Measurements from ENCODE around the gene ITPRIP.

DNA sequence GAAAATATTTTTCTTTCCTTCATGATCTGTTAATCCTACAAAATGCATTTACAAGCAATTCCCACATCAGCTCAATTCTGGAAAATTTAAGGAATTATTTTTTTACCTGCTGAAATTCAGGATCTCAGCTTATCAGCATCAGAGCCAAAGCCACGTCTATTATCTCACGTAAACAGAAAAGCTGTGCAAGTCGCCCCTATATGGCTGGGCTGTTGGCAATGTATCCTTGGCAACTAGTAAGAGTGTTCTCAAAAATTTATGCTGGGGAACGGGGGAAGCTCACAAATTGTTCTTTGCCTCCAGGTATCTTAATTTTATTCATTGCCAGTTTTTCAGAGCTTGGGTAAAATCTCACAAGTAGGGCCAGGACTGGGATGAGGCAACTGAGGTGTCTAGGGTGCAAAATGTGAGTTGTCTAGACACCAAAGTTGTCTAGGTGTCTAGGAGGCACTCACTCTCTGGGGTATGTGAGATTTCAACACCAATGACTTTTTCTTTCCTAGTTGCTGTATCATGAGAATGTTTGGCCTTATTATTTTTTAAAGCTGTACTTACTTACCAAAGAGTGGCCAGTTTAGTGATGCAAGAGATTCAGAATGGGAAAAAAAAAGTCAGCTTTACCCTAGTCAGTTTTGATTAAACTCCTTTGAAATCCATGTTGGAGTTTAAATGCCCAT lies 64.2 kb downstream of the ITPRIP start:
- TF ChIP-seq, protein P1, sequence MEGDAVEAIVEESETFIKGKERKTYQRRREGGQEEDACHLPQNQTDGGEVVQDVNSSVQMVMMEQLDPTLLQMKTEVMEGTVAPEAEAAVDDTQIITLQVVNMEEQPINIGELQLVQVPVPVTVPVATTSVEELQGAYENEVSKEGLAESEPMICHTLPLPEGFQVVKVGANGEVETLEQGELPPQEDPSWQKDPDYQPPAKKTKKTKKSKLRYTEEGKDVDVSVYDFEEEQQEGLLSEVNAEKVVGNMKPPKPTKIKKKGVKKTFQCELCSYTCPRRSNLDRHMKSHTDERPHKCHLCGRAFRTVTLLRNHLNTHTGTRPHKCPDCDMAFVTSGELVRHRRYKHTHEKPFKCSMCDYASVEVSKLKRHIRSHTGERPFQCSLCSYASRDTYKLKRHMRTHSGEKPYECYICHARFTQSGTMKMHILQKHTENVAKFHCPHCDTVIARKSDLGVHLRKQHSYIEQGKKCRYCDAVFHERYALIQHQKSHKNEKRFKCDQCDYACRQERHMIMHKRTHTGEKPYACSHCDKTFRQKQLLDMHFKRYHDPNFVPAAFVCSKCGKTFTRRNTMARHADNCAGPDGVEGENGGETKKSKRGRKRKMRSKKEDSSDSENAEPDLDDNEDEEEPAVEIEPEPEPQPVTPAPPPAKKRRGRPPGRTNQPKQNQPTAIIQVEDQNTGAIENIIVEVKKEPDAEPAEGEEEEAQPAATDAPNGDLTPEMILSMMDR (IDR thresholded peaks at IDR 0.05; ENCODE audit: low read depth, low read length), result no peak
- TF ChIP-seq EZH2phosphoT487 (IDR thresholded peaks at IDR 0.05; ENCODE audit: low read depth), result no peak

All from OCI-LY3 (cell line).